H1 (cell line): Measurements from ENCODE around the gene AOPEP. TPM values are rescaled to one million over a fixed set of nuclear protein-coding genes. Genes with fewer than 3 reads are reported as not detected.

ENCODE experiments used
- CTCF ChIA-PET: fragments of 300-600 bp; sonication (Branson Sonifier 250); formaldehyde crosslinking; loops from one replicate; lab custom pipeline; 2021; ENCODE audit not compliant: partially characterized antibody; lab: Charles Lee
- POLR2A ChIA-PET: fragments of 300-600 bp; sonication (Branson Sonifier 250); formaldehyde crosslinking; loops from one replicate; lab custom pipeline; 2021; ENCODE audit warnings: inconsistent platforms; ENCODE audit not compliant: partially characterized antibody; lab: Charles Lee
- DNase-seq, 2 experiments: peaks; one replicate each; pipeline versions ENCODE4 v3.0.0 to v3.0.0-alpha.2; 2010 to 2022; ENCODE audit warnings: low spot score in 2 of 2, low read depth in 1 of 2, mixed read lengths in 1 of 2
- FAIRE-seq: peaks from 2 replicates; lab custom pipeline; 2011; peaks lifted over from hg19 to GRCh38; lab: Jason Lieb, UNC
- H2AFZ ChIP-seq: 2 replicates; pipeline ENCODE4 v1.8.1; 2012; ENCODE audit warnings: low read length, inconsistent platforms
- H2AK5ac ChIP-seq: 2 replicates; pipeline ENCODE4 v1.6.1; 2013; ENCODE audit warnings: low read depth, low read length
- H2BK120ac ChIP-seq: replicated peaks from 2 replicates; pipeline ENCODE3; 2013; ENCODE audit warnings: low read depth, low read length, inconsistent platforms
- H2BK12ac ChIP-seq: 2 replicates; pipeline ENCODE4 v1.6.1; 2013; ENCODE audit warnings: low read depth, low read length
- H2BK15ac ChIP-seq: 2 replicates; pipeline ENCODE4 v1.6.1; 2013; ENCODE audit warnings: low read length
- H2BK20ac ChIP-seq: 2 replicates; pipeline ENCODE4 v1.6.1; 2013; ENCODE audit warnings: low read length
- H2BK5ac ChIP-seq: 2 replicates; pipeline ENCODE4 v1.6.1; 2013; ENCODE audit warnings: low read depth, low read length
- H3K14ac ChIP-seq: 2 replicates; pipeline ENCODE4 v1.6.1; 2013; ENCODE audit warnings: inconsistent platforms; ENCODE audit not compliant: insufficient read length
- H3K18ac ChIP-seq: 2 replicates; pipeline ENCODE4 v1.6.1; 2013; ENCODE audit warnings: low read length; ENCODE audit errors: extremely low read depth
- H3K23ac ChIP-seq: 2 replicates; pipeline ENCODE4 v1.6.1; 2013; ENCODE audit warnings: inconsistent platforms; ENCODE audit not compliant: insufficient read length
- H3K23me2 ChIP-seq: 2 replicates; pipeline ENCODE4 v1.6.1; 2013; ENCODE audit warnings: low read depth, low read length
- H3K27ac ChIP-seq: 2 replicates; pipeline ENCODE4 v1.6.1; 2011; ENCODE audit warnings: low read depth, low read length, inconsistent platforms
- H3K27me3 ChIP-seq, 4 experiments: replicated peaks in 1 of 4; 1 replicate in 1 of 4; 2 replicates in 3 of 4; pipeline versions ENCODE4 v1.6.1 to v1.8.1; 2011 to 2013; ENCODE audit warnings: low read length in 3 of 4, mild to moderate bottlenecking in 3 of 4, inconsistent platforms in 2 of 4, mixed read lengths in 2 of 4, moderate library complexity in 1 of 4; ENCODE audit not compliant: control insufficient read depth in 3 of 4, insufficient read depth in 3 of 4; ENCODE audit errors: extremely low read depth in 1 of 4
- H3K36me3 ChIP-seq, 4 experiments: 2 replicates each; pipeline versions ENCODE4 v1.6.1 to v1.8.1; 2011 to 2013; ENCODE audit warnings: mild to moderate bottlenecking in 4 of 4, low read length in 3 of 4, moderate library complexity in 2 of 4, control low read depth in 1 of 4, inconsistent platforms in 1 of 4; ENCODE audit not compliant: insufficient read depth in 4 of 4, control insufficient read depth in 2 of 4
- H3K4ac ChIP-seq: replicated peaks from 2 replicates; pipeline ENCODE3; 2013; ENCODE audit warnings: low read length, low read depth, mixed read lengths, inconsistent platforms; ENCODE audit not compliant: insufficient read length
- H3K4me1 ChIP-seq, 4 experiments: replicated peaks in 1 of 4; 1 replicate in 1 of 4; 2 replicates in 3 of 4; pipeline versions ENCODE4 v1.6.1 to v1.8.1; 2011 to 2013; ENCODE audit warnings: low read length in 3 of 4, inconsistent platforms in 2 of 4, mixed read lengths in 1 of 4; ENCODE audit not compliant: insufficient read depth in 4 of 4, control insufficient read depth in 3 of 4
- H3K4me2 ChIP-seq, 2 experiments: 2 replicates each; pipeline versions ENCODE4 v1.6.1 to v1.8.1; 2011 to 2013; ENCODE audit warnings: low read depth in 2 of 2, low read length in 2 of 2, control low read depth in 1 of 2, inconsistent platforms in 1 of 2, mild to moderate bottlenecking in 1 of 2; ENCODE audit not compliant: insufficient read depth in 1 of 2
- H3K4me3 ChIP-seq, 4 experiments: fragments of 200-600, 300-600 bp in 1 of 4; sonication (generic), shearing (Covaris generic), sonication (Bioruptor Twin) in 1 of 4; 2 replicates each; pipeline versions ENCODE4 v1.5.1 to v1.8.1; 2011 to 2016; ENCODE audit warnings: low read length in 4 of 4, low read depth in 3 of 4, control low read depth in 2 of 4, inconsistent platforms in 2 of 4, mild to moderate bottlenecking in 2 of 4, mixed read lengths in 1 of 4, moderate library complexity in 1 of 4; ENCODE audit not compliant: insufficient read depth in 2 of 4; ENCODE audit errors: extremely low read depth in 1 of 4
- H3K56ac ChIP-seq: replicated peaks from 2 replicates; pipeline ENCODE3; 2013; ENCODE audit warnings: low read depth, mild to moderate bottlenecking, mixed read lengths, low read length, inconsistent platforms; ENCODE audit not compliant: insufficient read length
- H3K79me1 ChIP-seq: 2 replicates; pipeline ENCODE4 v1.6.1; 2013; ENCODE audit warnings: low read depth, low read length, control low read depth
- H3K79me2 ChIP-seq, 2 experiments: 2 replicates each; pipeline versions ENCODE4 v1.6.1 to v1.8.1; 2012 to 2013; ENCODE audit warnings: low read length in 2 of 2, mild to moderate bottlenecking in 2 of 2, inconsistent platforms in 1 of 2; ENCODE audit not compliant: insufficient read depth in 2 of 2, control insufficient read depth in 1 of 2
- H3K9ac ChIP-seq, 4 experiments: replicated peaks in 1 of 4; 1 replicate in 1 of 4; 2 replicates in 3 of 4; pipeline versions ENCODE4 v1.6.1 to v1.8.1; 2011 to 2013; ENCODE audit warnings: low read depth in 3 of 4, low read length in 3 of 4, control low read depth in 2 of 4, mild to moderate bottlenecking in 2 of 4, moderate library complexity in 2 of 4, inconsistent platforms in 1 of 4; ENCODE audit errors: extremely low read depth in 1 of 4
- H3K9me3 ChIP-seq, 2 experiments: 2 replicates each; pipeline versions ENCODE4 v1.6.1 to v1.8.1; 2012 to 2013; ENCODE audit warnings: mild to moderate bottlenecking in 2 of 2, moderate library complexity in 2 of 2, control low read depth in 1 of 2, inconsistent platforms in 1 of 2, low read depth in 1 of 2, low read length in 1 of 2, mixed read lengths in 1 of 2; ENCODE audit not compliant: insufficient read depth in 2 of 2
- H4K20me1 ChIP-seq, 2 experiments: replicated peaks in 1 of 2; 2 replicates each; pipeline versions ENCODE3 to v1.8.1; 2011 to 2013; ENCODE audit warnings: inconsistent platforms in 2 of 2, low read length in 2 of 2, mild to moderate bottlenecking in 1 of 2; ENCODE audit not compliant: insufficient read depth in 2 of 2, control insufficient read depth in 1 of 2
- H4K5ac ChIP-seq: 2 replicates; pipeline ENCODE4 v1.6.1; 2013; ENCODE audit warnings: low read length, low read depth, mixed read lengths, inconsistent platforms; ENCODE audit not compliant: insufficient read length
- H4K8ac ChIP-seq: 2 replicates; pipeline ENCODE4 v1.8.0; 2013; ENCODE audit warnings: mild to moderate bottlenecking, moderate library complexity, low read length, inconsistent platforms; ENCODE audit not compliant: insufficient read depth; ENCODE audit errors: extremely low read depth
- H4K91ac ChIP-seq: replicated peaks from 2 replicates; pipeline ENCODE3; 2013; ENCODE audit warnings: low read length, mixed read lengths, inconsistent platforms; ENCODE audit not compliant: insufficient read length
- CBX5 ChIP-seq: fragments of 300-800, 300-1000 bp; sonication (generic); IDR thresholded peaks from 2 replicates; pipeline ENCODE4 v1.7.1; 2016; ENCODE audit warnings: antibody characterized with exemption, low read length, low read depth
- CBX8 ChIP-seq: fragments of 300-800, 300-1000 bp; sonication (generic); IDR thresholded peaks from 2 replicates; pipeline ENCODE4 v1.7.1; 2016; ENCODE audit warnings: low read depth, low read length, borderline replicate concordance
- JUND ChIP-seq: IDR thresholded peaks from 2 replicates; pipeline ENCODE4 v1.6.1; 2011; ENCODE audit warnings: mild to moderate bottlenecking, improper control_type of control experiment, low read length
- KDM1A ChIP-seq: fragments of 200-600, 300-600 bp; sonication (generic); IDR thresholded peaks from 2 replicates; pipeline ENCODE4 v1.7.1; 2016; ENCODE audit warnings: mild to moderate bottlenecking, low read length, borderline replicate concordance
- SAP30 ChIP-seq: fragments of 300-600 bp; sonication (generic); IDR thresholded peaks from 2 replicates; pipeline ENCODE4 v1.7.1; 2012; ENCODE audit warnings: low read length, moderate library complexity, mild to moderate bottlenecking, inconsistent platforms; ENCODE audit not compliant: insufficient read depth, insufficient replicate concordance
- TAF1 ChIP-seq: IDR thresholded peaks from 2 replicates; pipeline ENCODE4 v1.6.1; 2011; ENCODE audit warnings: mild to moderate bottlenecking, low read depth, low read length
- WGBS, 2 experiments: shearing (Covaris generic) in 1 of 2; methylation state at CpG; one replicate each; pipeline versions ENCODE4 v1.1.6 to v1.1.7; 2013 to 2015; ENCODE audit warnings: low lambda C conversion rate in 2 of 2, mixed read lengths in 2 of 2, inconsistent platforms in 1 of 2, low coverage in 1 of 2, missing lambda C conversion rate in 1 of 2; ENCODE audit not compliant: insufficient replicate concordance in 2 of 2, insufficient coverage in 1 of 2, insufficient read length in 1 of 2; ENCODE audit errors: extremely low coverage in 1 of 2, missing lambda C conversion rate in 1 of 2; 5-methylcytosine and 5-hydroxymethylcytosine counted together
- polyA plus RNA-seq, 7 experiments: library from polyadenylated mRNA; depleted of rRNA in 3 of 7; stranded (reverse) in 5 of 7; unstranded in 2 of 7; fragments of >200 nt in 5 of 7; fragments of 200-250 nt in 2 of 7; gene quantifications; 1 replicate in 5 of 7; 2 replicates in 1 of 7; 4 replicates in 1 of 7; pipeline versions ENCODE4 v1.2.1 to v1.2.3, GENCODE V29; 2011 to 2013; ENCODE audit warnings: missing spikeins in 2 of 7, mixed read lengths in 2 of 7
- total RNA-seq: library from RNA; stranded (reverse); fragmentation: NEBNext Ultra II Directional; extraction: Animal tissue kit (Norgen Biotek cat#: 25700); gene quantifications from 2 replicates; pipeline ENCODE4 v1.2.1, GENCODE V29; 2021
- TF ChIP-seq, protein P1 (sequence below): IDR thresholded peaks from 2 replicates; pipeline ENCODE4 v1.6.1; 2011; ENCODE audit warnings: low read length, improper control_type of control experiment

Gene AOPEP
- total and polyA plus RNA-seq, 2 of the 8 experiments (the other 6 are each of a cell fraction or from before 2014, with no cell fraction given), result 6.1 to 14.3 TPM

GRCh38 chr9:94713436-94714215, 12.9 kb upstream of the AOPEP start:
- CTCF ChIA-PET, result interaction anchor here (0.6 to 0.9 kb wide), 2 partner anchors 10 to 70 kb away, joined by 3 read pairs; no protein-coding TSS in a partner anchor
- Histone ChIP-seq H2BK20ac (no peak overlapping the region), H2BK15ac (no peak overlapping the region; the same call in 1 of the 2 replicates)

More at GRCh38 chr9:94713436-94714215, 12.9 kb upstream of the AOPEP start:
- Histone ChIP-seq H3K56ac (no peak overlapping the region), H3K9ac (no peak overlapping the region), H4K8ac (no peak overlapping the region), H3K27me3 (no peaks in the 10 kb centered on the region), H3K4me2 (no peak overlapping the region), H3K4ac (no peak overlapping the region), H3K18ac (no peak overlapping the region), H2AK5ac (no peak overlapping the region), H4K91ac (no peak overlapping the region), H3K23me2 (no peaks in the 10 kb centered on the region), H3K14ac (no peak overlapping the region), H3K4me1 (no peaks in the 10 kb centered on the region), H3K79me1 (no peaks in the 10 kb centered on the region; the same call in 1 of the 2 replicates), H3K36me3 (no peaks in the 10 kb centered on the region), H3K4me3 (no peak overlapping the region), H3K9me3 (no peaks in the 10 kb centered on the region), H3K79me2 (no peaks in the 10 kb centered on the region), H2BK12ac (no peak overlapping the region), H4K20me1 (no peaks in the 10 kb centered on the region), H2AFZ (no peak overlapping the region), H3K23ac (no peak overlapping the region), H4K5ac (no peak overlapping the region), H3K27ac (no peak overlapping the region), H2BK120ac (no peak overlapping the region), H2BK5ac (no peak overlapping the region)
- POLR2A ChIA-PET, result no interaction called here
- FAIRE-seq (no peak), DNase-seq (no peak)
- TF ChIP-seq CBX8, result no peak
- TF ChIP-seq CBX5, result no peak
- no peak for TF ChIP-seq TAF1
- TF ChIP-seq, protein P1, sequence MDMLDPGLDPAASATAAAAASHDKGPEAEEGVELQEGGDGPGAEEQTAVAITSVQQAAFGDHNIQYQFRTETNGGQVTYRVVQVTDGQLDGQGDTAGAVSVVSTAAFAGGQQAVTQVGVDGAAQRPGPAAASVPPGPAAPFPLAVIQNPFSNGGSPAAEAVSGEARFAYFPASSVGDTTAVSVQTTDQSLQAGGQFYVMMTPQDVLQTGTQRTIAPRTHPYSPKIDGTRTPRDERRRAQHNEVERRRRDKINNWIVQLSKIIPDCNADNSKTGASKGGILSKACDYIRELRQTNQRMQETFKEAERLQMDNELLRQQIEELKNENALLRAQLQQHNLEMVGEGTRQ, result no peak
- no peak for TF ChIP-seq JUND
- no peak for TF ChIP-seq SAP30
- TF ChIP-seq KDM1A, result no peak
- 91% methylated on average over 7 of the region's 7 CpGs; no CpG with 5 or more reads in 1 of the 2 experiments for WGBS, 2 experiments
